Skeletal muscle cell (primary cell): ENCODE measurements around the gene ST7.

Experiments
- DNase-seq: peaks from one replicate; pipeline ENCODE4 v3.0.0-alpha.2; 2010; ENCODE audit warnings: low read depth
- H3K4me3 ChIP-seq: 2 replicates; pipeline ENCODE4 v1.5.1; 2011; ENCODE audit warnings: low read depth, mild to moderate bottlenecking, control low read depth, low read length, moderate library complexity

The ST7 gene

GRCh38 chr7:117269886-117270285 lies 316.6 kb downstream of the ST7 start:
- peak; percentile 49 for DNase-seq
- H3K4me3 ChIP-seq = no peak overlapping the region

GRCh38 chr7:117270371-117270770 lies 317.1 kb downstream of the ST7 start:
- no peak overlapping the region for H3K4me3 ChIP-seq
- DNase-seq = no peak

GRCh38 chr7:117271566-117271965 lies 318.3 kb downstream of the ST7 start:
- no peak for DNase-seq
- no peak overlapping the region for H3K4me3 ChIP-seq

- DNase-seq = no peak
- H3K4me3 ChIP-seq = no peak overlapping the region
Observed at GRCh38 chr7:117272017-117272759, 318.9 kb downstream of the ST7 start.

GRCh38 chr7:117273325-117273724 lies 320.0 kb downstream of the ST7 start:
- DNase-seq = no peak
- H3K4me3 ChIP-seq = no peak overlapping the region

GRCh38 chr7:117273814-117274225 lies 320.5 kb downstream of the ST7 start:
- no peak for DNase-seq
- no peak overlapping the region for H3K4me3 ChIP-seq

- no peak for DNase-seq
- H3K4me3 ChIP-seq = no peak overlapping the region
Observed at GRCh38 chr7:117274951-117275350, 321.6 kb downstream of the ST7 start.

- no peak for DNase-seq
- H3K4me3 ChIP-seq = no peak overlapping the region
Observed at GRCh38 chr7:117277576-117277975, 324.3 kb downstream of the ST7 start.

- DNase-seq = no peak
- no peak overlapping the region for H3K4me3 ChIP-seq
Observed at GRCh38 chr7:117278040-117278439, 324.7 kb downstream of the ST7 start.

GRCh38 chr7:117279203-117279602 lies 325.9 kb downstream of the ST7 start:
- no peak overlapping the region for H3K4me3 ChIP-seq
- no peak for DNase-seq
